B cell (primary cell): Measurements from ENCODE around the gene TIAM1. TPM values are rescaled to one million over a fixed set of nuclear protein-coding genes. Genes with fewer than 3 reads are reported as not detected.

Experiments
- ATAC-seq: fragments of 200-7000 bp; cut with Tn5 transposase; one replicate; pipeline ENCODE4 v1.10.0; 2021; ENCODE audit warnings: low read depth, mild to moderate bottlenecking, moderate number of reproducible peaks, moderate library complexity
- CTCF ChIA-PET: fragments of 350-600 bp; sonication (Branson Sonifier 250); formaldehyde crosslinking; loops from one replicate; lab custom pipeline; 2021; ENCODE audit warnings: antibody characterized with exemption, inconsistent platforms; lab: Charles Lee
- POLR2A ChIA-PET: fragments of 350-600 bp; sonication (Branson Sonifier 250); formaldehyde crosslinking; loops from one replicate; lab custom pipeline; 2021; ENCODE audit warnings: antibody characterized with exemption; lab: Charles Lee
- DNase-seq: peaks from one replicate; pipeline ENCODE4 v3.0.0; 2013
- H2AFZ ChIP-seq: 2 replicates; pipeline ENCODE4 v1.6.1; 2012; ENCODE audit warnings: mild to moderate bottlenecking, low read depth, low read length; ENCODE audit not compliant: insufficient read depth, poor library complexity, severe bottlenecking
- H3K27ac ChIP-seq, 2 donors: 1 replicate in 1 of 2; 2 replicates in 1 of 2; pipeline ENCODE4 v1.5.1; 2012 to 2013; ENCODE audit warnings: low read length in 2 of 2, mild to moderate bottlenecking in 2 of 2, moderate library complexity in 1 of 2
- H3K27me3 ChIP-seq, 4 experiments: fragments of 200-600 bp in 1 of 4; sonication (generic) in 1 of 4; replicated peaks in 1 of 4; 1 replicate in 2 of 4; 2 replicates in 2 of 4; pipeline versions ENCODE4 v1.6.1 to v1.7.0; 2013 to 2016; ENCODE audit warnings: low read length in 3 of 4, mild to moderate bottlenecking in 2 of 4, mixed read lengths in 1 of 4, moderate library complexity in 1 of 4; ENCODE audit not compliant: insufficient read depth in 4 of 4, control insufficient read depth in 3 of 4; ENCODE audit errors: control extremely low read depth in 1 of 4
- H3K36me3 ChIP-seq, 2 experiments: replicated peaks in 1 of 2; 1 replicate in 1 of 2; 2 replicates in 1 of 2; pipeline versions ENCODE4 v1.6.1 to v1.7.1; 2013; ENCODE audit warnings: low read length in 1 of 2; ENCODE audit not compliant: insufficient read depth in 2 of 2, control insufficient read depth in 1 of 2; ENCODE audit errors: control extremely low read depth in 1 of 2, extremely low read depth in 1 of 2
- H3K4me1 ChIP-seq, 2 donors: fragments of 200-600 bp in 1 of 2; sonication (generic) in 1 of 2; 1 replicate in 1 of 2; 2 replicates in 1 of 2; pipeline versions ENCODE4 v1.5.1 to v1.6.1; 2013 to 2017; ENCODE audit warnings: low read length in 2 of 2; ENCODE audit not compliant: control insufficient read depth in 2 of 2, insufficient read depth in 2 of 2
- H3K4me2 ChIP-seq: replicated peaks from 2 replicates; pipeline ENCODE3; 2012; ENCODE audit warnings: mild to moderate bottlenecking, low read depth, low read length; ENCODE audit not compliant: poor library complexity, severe bottlenecking
- H3K4me3 ChIP-seq, 5 experiments: fragments of 200-600 bp in 1 of 5; sonication (generic) in 1 of 5; 1 replicate in 3 of 5; 2 replicates in 2 of 5; pipeline versions ENCODE4 v1.5.1 to v1.7.0; 2011 to 2016; ENCODE audit warnings: low read length in 4 of 5, mild to moderate bottlenecking in 4 of 5, low read depth in 2 of 5, control low read depth in 1 of 5, moderate library complexity in 1 of 5; ENCODE audit not compliant: insufficient read depth in 1 of 5; ENCODE audit errors: control extremely low read depth in 1 of 5, extremely low read depth in 1 of 5
- H3K79me2 ChIP-seq: fragments of 200-600 bp; sonication (generic); one replicate; pipeline ENCODE4 v1.6.0; 2016; ENCODE audit warnings: low read length; ENCODE audit not compliant: control insufficient read depth, insufficient read depth
- H3K9ac ChIP-seq: fragments of 200-600 bp; sonication (generic); 2 replicates; pipeline ENCODE4 v1.6.1; 2017; ENCODE audit warnings: mild to moderate bottlenecking, low read length, moderate library complexity
- H3K9me3 ChIP-seq, 3 donors: one replicate each; pipeline versions ENCODE4 v1.6.1 to v1.7.1; 2013; ENCODE audit warnings: low read length in 2 of 3; ENCODE audit not compliant: control insufficient read depth in 2 of 3, insufficient read depth in 1 of 3; ENCODE audit errors: control extremely low read depth in 1 of 3
- H4K20me1 ChIP-seq: 2 replicates; pipeline ENCODE4 v1.6.0; 2012; ENCODE audit warnings: mild to moderate bottlenecking, low read length; ENCODE audit not compliant: insufficient read depth, control insufficient read depth, poor library complexity, severe bottlenecking
- H3K27ac Mint-ChIP-seq: one replicate; pipeline ENCODE4 v1.8.0; 2021; ENCODE audit warnings: mixed read lengths
- H3K27me3 Mint-ChIP-seq: one replicate; pipeline ENCODE4 v1.8.0; 2021; ENCODE audit warnings: mixed read lengths
- H3K4me1 Mint-ChIP-seq: one replicate; pipeline ENCODE4 v1.8.0; 2021; ENCODE audit warnings: mixed read lengths
- H3K4me3 Mint-ChIP-seq: one replicate; pipeline ENCODE4 v1.8.0; 2021; ENCODE audit warnings: mixed read lengths
- H3K9me3 Mint-ChIP-seq: one replicate; pipeline ENCODE4 v1.8.0; 2022; ENCODE audit warnings: mixed read lengths; ENCODE audit not compliant: insufficient read depth
- EZH2 ChIP-seq: IDR thresholded peaks from 2 replicates; pipeline ENCODE4 v1.6.1; 2012; ENCODE audit warnings: borderline replicate concordance, low read depth, mild to moderate bottlenecking, moderate library complexity, low read length; ENCODE audit not compliant: insufficient read depth, poor library complexity, severe bottlenecking
- WGBS: methylation state at CpG from one replicate; pipeline ENCODE4 v1.1.5; 2013; ENCODE audit warnings: missing lambda C conversion rate; ENCODE audit not compliant: insufficient coverage; 5-methylcytosine and 5-hydroxymethylcytosine counted together
- intact Hi-C: fragments of 100-400 bp; cut with micrococcal nuclease; formaldehyde crosslinking; loops from one replicate; pipeline ENCODE4 v1.10.0; 2022
- polyA plus RNA-seq: library from polyadenylated mRNA; depleted of rRNA; stranded (reverse); fragments of >200 nt; gene quantifications from 2 replicates; pipeline ENCODE4 v1.2.3, GENCODE V29; 2012
- total RNA-seq, 2 donors: library from RNA; stranded (reverse); fragments of 120-200 nt in 1 of 2; gene quantifications; 1 replicate in 1 of 2; 2 replicates in 1 of 2; pipeline versions ENCODE4 v1.2.3 to v1.2.4, GENCODE V29; 2013 to 2022
- TF ChIP-seq, protein P1 (sequence below): fragments of 200-600 bp; IDR thresholded peaks from one replicate; pipeline ENCODE4 v1.8.0; 2022; ENCODE audit warnings: antibody characterized with exemption, mild to moderate bottlenecking

Gene TIAM1
- total and polyA plus RNA-seq, 2 donors (not counting 1 experiment from before 2014, with no cell fraction given): 0.51 to 1.0 TPM

DNA sequence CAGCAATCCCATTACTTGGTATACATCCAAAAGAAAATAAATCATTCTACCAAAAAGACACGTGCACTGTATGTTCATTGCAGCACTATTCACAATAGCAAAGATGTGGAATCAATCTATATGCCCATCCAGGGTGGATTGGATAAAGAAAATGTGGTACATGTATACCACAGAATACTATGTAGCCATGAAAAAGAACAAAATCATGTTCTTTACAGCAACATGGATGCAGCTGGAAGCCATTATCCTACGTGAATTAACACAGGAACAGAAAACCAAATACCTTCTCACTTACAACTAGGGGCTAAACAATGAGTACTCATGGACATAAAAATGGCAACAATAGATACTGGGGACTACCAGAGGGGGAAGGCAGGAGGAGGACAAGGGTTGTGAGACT lies 147.3 kb downstream of the TIAM1 start:
- ChIA-PET CTCF (interaction anchor here (0.6 to 6.7 kb wide), 4 partner anchors 34 to 1404 kb away, joined by 3 to 112 read pairs (median 4); no protein-coding TSS in a partner anchor), POLR2A (no interaction called here)
- no peaks in the 10 kb centered on the region for H3K9me3 ChIP-seq
- H3K9ac ChIP-seq: no peak overlapping the region
- H3K4me2 ChIP-seq: no peak overlapping the region
- H3K27ac ChIP-seq: no peak overlapping the region
- H3K4me1 ChIP-seq: peaks cover 5 to 7% of the 10 kb centered on the region in 2 donors
- no peaks in the 10 kb centered on the region for H3K79me2 ChIP-seq
- ATAC-seq (no peak), DNase-seq (no peak)
- H2AFZ ChIP-seq: no peak overlapping the region
- TF ChIP-seq, protein P1, sequence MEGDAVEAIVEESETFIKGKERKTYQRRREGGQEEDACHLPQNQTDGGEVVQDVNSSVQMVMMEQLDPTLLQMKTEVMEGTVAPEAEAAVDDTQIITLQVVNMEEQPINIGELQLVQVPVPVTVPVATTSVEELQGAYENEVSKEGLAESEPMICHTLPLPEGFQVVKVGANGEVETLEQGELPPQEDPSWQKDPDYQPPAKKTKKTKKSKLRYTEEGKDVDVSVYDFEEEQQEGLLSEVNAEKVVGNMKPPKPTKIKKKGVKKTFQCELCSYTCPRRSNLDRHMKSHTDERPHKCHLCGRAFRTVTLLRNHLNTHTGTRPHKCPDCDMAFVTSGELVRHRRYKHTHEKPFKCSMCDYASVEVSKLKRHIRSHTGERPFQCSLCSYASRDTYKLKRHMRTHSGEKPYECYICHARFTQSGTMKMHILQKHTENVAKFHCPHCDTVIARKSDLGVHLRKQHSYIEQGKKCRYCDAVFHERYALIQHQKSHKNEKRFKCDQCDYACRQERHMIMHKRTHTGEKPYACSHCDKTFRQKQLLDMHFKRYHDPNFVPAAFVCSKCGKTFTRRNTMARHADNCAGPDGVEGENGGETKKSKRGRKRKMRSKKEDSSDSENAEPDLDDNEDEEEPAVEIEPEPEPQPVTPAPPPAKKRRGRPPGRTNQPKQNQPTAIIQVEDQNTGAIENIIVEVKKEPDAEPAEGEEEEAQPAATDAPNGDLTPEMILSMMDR: no peak
- no peak for TF ChIP-seq EZH2
- no CpG with 5 or more reads among the region's 2 CpGs for WGBS
- intact Hi-C loops: no loop called here
- H3K27me3 ChIP-seq: no peaks in the 10 kb centered on the region
- H3K4me3 ChIP-seq: no peak overlapping the region
- Mint-ChIP-seq H3K4me1 (peaks cover 12% of the 10 kb centered on the region), H3K9me3 (no peaks in the 10 kb centered on the region), H3K27ac (no peak overlapping the region), H3K27me3 (peaks cover 3% of the 10 kb centered on the region), H3K4me3 (no peak overlapping the region)
- H3K36me3 ChIP-seq: no peaks in the 10 kb centered on the region
- H4K20me1 ChIP-seq: no peaks in the 10 kb centered on the region

DNA sequence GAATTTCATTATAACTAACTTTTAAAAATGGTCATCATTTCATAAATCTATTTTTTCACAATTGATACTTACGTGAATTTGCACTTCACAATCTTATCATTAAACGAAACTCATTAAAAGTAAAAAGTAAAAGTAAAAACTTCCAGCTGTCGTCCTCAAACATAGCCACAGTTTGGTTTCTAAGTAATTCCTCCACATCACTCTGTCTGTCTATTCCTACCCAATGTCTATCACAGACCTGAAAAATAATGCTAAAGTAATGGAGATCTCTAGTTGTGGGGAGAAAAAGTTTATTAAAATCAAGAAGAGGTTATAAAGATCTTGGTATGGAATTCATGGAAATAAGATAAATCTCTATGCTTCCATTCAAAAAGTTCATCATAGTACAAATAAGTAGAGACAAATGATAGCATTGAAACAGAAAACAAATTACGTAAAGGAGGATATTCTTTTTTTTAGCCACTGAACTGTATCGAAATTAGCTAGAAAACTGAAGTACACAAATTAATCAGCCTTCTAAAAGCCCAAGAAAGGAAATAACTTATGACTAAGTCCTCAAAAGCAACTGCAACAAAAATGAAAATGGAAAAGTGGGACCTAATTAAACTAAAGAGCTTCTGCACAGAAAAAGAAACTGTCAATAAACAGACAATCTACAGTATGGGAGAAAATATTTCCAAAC lies 148.6 kb downstream of the TIAM1 start:
- H3K9me3 ChIP-seq: no peaks in the 10 kb centered on the region
- no peak overlapping the region for H3K27ac ChIP-seq
- H3K9me3 Mint-ChIP-seq: no peaks in the 10 kb centered on the region
- no peak overlapping the region for H3K4me2 ChIP-seq
- no peaks in the 10 kb centered on the region for H3K79me2 ChIP-seq
- no peak overlapping the region for H2AFZ ChIP-seq
- no peak for DNase-seq
- H3K27ac Mint-ChIP-seq: no peak overlapping the region
- H3K27me3 Mint-ChIP-seq: peaks cover 3% of the 10 kb centered on the region
- intact Hi-C loops: no loop called here
- H3K4me3 ChIP-seq: no peak overlapping the region
- no peak overlapping the region for H3K4me3 Mint-ChIP-seq
- POLR2A ChIA-PET: no interaction called here
- ATAC-seq: no peak
- no CpG with 5 or more reads among the region's 5 CpGs for WGBS
- H3K4me1 ChIP-seq: no peaks in the 10 kb centered on the region
- peaks cover 4% of the 10 kb centered on the region for H3K4me1 Mint-ChIP-seq
- H3K36me3 ChIP-seq: no peaks in the 10 kb centered on the region
- H3K9ac ChIP-seq: no peak overlapping the region
- no peak for TF ChIP-seq EZH2
- TF ChIP-seq, protein P1: no peak
- H3K27me3 ChIP-seq: no peaks in the 10 kb centered on the region
- CTCF ChIA-PET: interaction anchor here (0.9 to 2.0 kb wide), 5 partner anchors 12 to 409 kb away, joined by 3 to 15 read pairs (median 4); no protein-coding TSS in a partner anchor
- no peaks in the 10 kb centered on the region for H4K20me1 ChIP-seq
